ENCODE data around the gene BLNK. TPM values are rescaled to one million over a fixed set of nuclear protein-coding genes. Genes with fewer than 3 reads are reported as not detected.

The BLNK gene
- total RNA-seq, 1 donor from 2014 or later: 56.4 TPM

GRCh38 chr10:96261930-96262329, 9.4 kb downstream of the BLNK start:
- DNase-seq (ENCODE audit: low spot score): no peak

GRCh38 chr10:96261132-96261531, 10.2 kb downstream of the BLNK start:
- no peak for DNase-seq (ENCODE audit: low spot score)

GRCh38 chr10:96260014-96260413, 11.4 kb downstream of the BLNK start:
- no peak for DNase-seq (ENCODE audit: low spot score)

DNA sequence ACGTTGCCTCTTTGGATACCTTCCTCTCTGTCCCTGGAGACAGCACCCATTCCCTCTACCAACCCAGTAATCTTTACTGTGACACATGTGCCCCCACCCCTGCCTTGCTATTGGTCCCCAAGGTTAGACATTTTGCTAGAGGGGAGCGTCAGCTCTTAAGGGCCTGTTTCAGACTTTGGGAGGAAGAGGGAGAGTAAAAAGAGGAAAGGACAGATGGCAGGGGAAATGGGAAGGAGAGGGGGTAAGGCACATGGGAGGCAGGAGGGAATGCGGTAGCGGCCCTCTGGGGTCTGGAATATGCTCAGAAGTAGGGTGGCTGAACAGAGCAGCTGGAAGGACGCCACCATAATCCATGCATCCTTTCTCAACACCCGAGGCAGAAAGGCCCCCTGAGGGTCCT, 12.2 kb downstream of the BLNK start:
- DNase-seq (ENCODE audit: low spot score): no peak

DNA sequence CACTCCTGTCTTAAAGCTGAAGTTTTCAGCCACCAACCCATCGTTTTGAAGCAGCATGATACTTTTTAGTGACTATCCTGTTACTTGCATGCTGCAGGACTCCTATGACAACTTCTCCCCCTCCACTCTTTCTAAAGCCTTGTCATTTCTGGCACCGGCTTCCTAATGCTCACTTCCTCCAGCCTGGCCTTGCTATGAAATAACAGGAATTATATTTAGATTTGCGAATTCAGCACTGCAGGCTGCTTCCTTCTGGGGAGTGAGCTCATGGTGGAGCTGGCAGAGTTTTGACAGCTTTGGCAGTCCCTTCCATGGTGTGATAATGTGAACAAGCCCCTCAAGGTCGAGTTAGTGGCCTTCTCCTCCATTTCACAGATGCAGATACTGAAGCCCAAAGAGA, 13.4 kb downstream of the BLNK start:
- DNase-seq (ENCODE audit: low spot score): no peak

- no peak for DNase-seq (ENCODE audit: low spot score)
These were observed 15.6 kb downstream of the BLNK start for GRCh38 chr10:96255549-96256333.

GRCh38 chr10:96254976-96255375, 16.4 kb downstream of the BLNK start:
- DNase-seq (ENCODE audit: low spot score): no peak

- no peak for DNase-seq (ENCODE audit: low spot score)
These were observed 18.6 kb downstream of the BLNK start for GRCh38 chr10:96252730-96253129.

DNA sequence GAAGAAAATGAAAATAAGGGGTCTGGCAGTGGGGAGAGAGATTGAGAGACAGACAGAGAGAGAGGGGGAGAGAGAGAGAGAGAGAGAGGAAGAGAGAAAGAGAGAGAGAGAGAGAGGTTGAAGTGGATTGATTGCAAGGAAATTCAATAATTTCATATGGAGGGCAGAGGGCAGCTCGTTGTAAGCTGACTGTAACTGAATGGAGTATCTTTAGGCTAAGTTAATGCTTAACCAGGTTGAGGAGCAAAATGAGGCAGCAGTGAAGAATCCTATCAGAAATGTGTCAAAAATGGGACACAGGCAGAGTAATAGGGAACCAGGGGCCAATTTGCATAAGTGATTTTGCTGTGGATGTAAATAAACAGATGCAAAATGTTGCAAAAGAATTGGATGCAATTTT, 21.0 kb downstream of the BLNK start:
- no peak for DNase-seq (ENCODE audit: low spot score)

- no peak for DNase-seq (ENCODE audit: low spot score)
These were observed 22.1 kb downstream of the BLNK start for GRCh38 chr10:96249264-96249663.

- DNase-seq (ENCODE audit: low spot score): no peak
These were observed 27.0 kb downstream of the BLNK start for GRCh38 chr10:96244354-96244753.

GRCh38 chr10:96243296-96243695, 28.1 kb downstream of the BLNK start:
- DNase-seq (ENCODE audit: low spot score): no peak

DNA sequence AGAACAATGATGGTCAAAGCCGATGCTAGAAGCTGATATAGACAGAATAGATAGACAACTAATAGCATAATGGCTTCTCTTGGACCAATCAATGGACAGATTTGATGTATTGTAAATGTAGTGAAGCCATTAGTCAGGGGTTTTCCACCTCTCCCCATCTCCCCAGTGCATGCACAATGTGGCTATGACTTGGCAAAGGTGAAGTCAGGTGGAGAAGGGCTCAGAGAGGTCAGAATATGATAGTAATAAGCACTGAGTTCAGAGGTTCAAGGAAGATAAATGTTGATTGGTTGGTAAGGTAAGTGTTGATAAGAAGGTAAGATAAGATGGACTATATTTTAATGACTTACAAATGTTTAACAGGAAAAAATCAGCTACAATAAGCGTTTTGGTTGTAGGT, 28.5 kb downstream of the BLNK start:
- DNase-seq (ENCODE audit: low spot score): no peak

GRCh38 chr10:96238646-96239623, 32.4 kb downstream of the BLNK start:
- no peak for DNase-seq (ENCODE audit: low spot score)

DNA sequence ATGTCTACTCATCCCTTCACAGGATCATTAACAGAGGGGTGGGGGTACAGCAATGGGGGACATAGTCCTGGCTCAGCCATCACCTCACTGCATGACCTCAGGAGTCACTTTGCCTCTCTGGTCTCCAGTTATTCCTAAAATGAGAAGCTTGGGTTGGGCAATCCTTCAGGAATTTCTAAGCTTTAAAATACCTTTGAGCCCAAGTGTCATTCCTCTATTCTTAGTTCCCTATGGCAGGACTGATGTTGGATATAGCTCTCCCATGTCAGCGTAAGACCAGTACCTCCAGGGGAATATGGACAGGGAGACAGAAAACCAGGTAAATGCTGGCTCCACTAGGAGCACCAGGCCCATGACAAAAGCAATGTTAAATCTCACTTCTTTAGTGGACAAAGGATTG, 34.5 kb downstream of the BLNK start:
- DNase-seq (ENCODE audit: low spot score): no peak

GRCh38 chr10:96236090-96236478, 35.3 kb downstream of the BLNK start:
- no peak for DNase-seq (ENCODE audit: low spot score)

DNA sequence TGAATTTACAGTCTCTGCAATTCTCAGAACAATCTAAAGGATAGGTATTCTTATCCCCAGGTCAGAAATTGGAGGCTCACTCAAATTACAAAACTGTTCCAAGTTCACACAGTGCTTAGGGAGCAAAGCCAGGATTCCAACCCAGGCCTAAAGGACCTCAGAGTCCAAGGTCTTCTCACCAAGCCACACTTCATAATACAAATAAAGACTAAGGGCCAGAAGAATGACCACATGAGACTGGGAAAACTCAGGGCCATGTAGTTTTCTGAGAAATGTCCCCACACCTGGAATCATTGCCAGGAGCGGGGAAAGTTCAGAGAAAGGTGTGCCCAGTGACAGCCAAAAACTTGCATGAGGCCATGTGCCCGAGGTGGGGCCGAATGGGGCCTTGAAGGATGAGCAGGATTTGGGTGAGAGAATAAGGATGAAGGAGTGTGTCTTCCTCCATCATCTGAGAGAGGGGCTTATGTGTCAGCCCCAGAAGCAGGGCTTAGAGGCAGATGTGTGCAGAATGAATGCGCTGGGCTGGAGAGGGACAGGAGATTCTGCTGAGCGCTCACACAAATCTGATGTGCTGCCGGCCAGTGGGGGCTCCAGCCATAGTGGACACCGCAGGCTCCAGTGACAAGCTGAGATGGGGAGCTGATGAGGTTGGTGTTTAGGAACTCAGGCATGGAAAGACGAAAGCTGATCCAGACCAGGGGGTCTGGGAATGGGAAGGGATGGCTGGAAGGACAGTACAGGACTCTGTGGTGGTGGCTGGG, 35.9 kb downstream of the BLNK start:
- no peak for DNase-seq (ENCODE audit: low spot score)

DNA sequence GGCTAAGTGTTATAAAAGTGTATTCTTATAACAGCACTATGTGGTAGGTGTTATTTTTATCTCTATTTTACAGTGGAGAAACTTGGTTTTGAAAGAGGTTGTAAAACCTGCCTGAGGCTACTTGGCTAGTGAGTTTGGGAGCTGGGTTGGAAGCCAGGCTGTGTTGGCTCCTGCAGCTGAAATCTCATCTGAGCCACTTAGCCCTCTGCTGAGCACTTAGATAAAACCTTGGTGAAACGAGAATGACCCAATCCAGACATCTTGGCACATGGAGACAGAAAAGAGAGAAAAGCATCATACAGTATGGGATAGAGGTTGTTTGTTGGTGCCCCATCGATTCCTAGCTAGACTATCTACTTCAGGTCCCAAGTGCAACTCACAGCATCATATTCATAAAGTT, 37.4 kb downstream of the BLNK start:
- DNase-seq (ENCODE audit: low spot score): no peak

DNA sequence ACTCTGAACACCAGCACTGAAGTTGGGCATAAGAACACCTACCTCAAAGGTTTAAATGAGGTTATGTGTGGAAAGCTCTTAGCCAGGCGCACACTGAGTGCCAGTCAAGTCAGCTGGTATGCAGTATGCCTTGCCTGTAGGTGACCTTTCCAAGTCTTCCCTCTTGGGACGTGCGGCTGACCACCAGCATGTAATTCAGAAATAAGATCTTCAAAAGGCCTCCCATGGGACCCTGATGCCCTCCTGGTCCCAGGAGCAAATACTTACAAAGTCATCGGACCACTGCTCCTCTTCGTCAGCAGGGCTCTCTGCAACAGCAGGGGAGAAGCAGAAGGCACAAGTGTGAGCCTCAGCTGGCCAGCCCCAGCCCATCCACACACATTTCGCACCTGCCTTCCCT, 40.8 kb downstream of the BLNK start:
- no peak for DNase-seq (ENCODE audit: low spot score)

DNA sequence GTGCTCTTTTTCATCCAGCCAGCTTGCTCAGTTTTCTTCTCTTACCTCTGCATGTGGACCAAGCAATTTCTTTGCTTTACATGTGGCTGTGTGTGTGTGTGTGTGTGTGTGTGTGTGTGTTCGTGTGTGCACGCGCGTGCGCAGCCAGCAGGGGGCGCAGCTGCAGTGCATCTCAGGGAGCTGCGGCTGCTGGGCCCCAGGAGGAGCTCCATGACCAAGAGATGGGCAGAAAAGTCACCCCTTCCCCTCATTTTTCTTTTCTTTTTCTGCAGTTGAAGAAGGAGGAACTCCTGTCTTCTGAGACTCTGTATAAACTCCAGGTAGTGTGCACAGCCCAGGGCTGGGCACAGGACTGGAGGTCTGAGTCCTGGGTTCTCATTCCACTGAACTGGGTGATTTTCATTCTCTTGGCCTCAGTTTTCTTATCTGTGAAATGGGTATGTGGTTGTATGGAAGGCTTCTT, 41.8 kb downstream of the BLNK start:
- peak; percentile 75 for DNase-seq (ENCODE audit: low spot score)

GRCh38 chr10:96228408-96228994, 42.9 kb downstream of the BLNK start:
- DNase-seq (ENCODE audit: low spot score): no peak

DNA sequence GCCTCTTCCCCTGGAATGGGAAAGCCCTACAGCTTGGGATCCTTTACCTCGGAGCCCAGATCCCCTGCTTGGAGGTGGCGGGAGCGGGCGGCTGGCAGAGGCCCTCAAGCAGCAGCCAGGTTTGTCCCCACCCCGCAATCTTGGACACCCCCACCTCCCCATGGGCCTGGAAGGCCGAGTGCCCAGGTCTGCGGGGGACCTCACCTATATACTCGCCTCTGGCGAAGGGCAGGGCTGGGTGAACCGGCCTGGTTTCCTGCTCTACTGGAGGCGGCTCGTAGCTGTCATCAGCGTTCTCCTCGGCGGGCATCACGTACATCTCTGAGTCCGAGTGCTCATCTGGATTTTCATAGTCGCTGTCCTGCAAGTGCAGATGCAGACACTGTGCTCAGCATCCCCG, 44.2 kb downstream of the BLNK start:
- DNase-seq (ENCODE audit: low spot score): no peak

Measured in ureter (tissue), 1 donor.